SIG-M5 treated with dmso at 0.1 percent for 504 hours (cell line): ENCODE results near the gene CXCL16.

Experiments
- DNase-seq: peaks from one replicate; lab custom pipeline; 2025; ENCODE audit not compliant: unreplicated experiment; lab: John Stamatoyannopoulos, UW

Gene CXCL16, protein sequence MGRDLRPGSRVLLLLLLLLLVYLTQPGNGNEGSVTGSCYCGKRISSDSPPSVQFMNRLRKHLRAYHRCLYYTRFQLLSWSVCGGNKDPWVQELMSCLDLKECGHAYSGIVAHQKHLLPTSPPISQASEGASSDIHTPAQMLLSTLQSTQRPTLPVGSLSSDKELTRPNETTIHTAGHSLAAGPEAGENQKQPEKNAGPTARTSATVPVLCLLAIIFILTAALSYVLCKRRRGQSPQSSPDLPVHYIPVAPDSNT

GRCh38 chr17:4739122-4740024 is at the start of gene CXCL16, which contains the start of gene ZMYND15:
CXCL16 (minus strand) TSS chr17:4739928; CDS start chr17:4739339, 589 bp downstream.
ZMYND15 (plus strand) TSS chr17:4739833; CDS start chr17:4740549, 716 bp downstream.
- DNase-seq, result no peak

DNA sequence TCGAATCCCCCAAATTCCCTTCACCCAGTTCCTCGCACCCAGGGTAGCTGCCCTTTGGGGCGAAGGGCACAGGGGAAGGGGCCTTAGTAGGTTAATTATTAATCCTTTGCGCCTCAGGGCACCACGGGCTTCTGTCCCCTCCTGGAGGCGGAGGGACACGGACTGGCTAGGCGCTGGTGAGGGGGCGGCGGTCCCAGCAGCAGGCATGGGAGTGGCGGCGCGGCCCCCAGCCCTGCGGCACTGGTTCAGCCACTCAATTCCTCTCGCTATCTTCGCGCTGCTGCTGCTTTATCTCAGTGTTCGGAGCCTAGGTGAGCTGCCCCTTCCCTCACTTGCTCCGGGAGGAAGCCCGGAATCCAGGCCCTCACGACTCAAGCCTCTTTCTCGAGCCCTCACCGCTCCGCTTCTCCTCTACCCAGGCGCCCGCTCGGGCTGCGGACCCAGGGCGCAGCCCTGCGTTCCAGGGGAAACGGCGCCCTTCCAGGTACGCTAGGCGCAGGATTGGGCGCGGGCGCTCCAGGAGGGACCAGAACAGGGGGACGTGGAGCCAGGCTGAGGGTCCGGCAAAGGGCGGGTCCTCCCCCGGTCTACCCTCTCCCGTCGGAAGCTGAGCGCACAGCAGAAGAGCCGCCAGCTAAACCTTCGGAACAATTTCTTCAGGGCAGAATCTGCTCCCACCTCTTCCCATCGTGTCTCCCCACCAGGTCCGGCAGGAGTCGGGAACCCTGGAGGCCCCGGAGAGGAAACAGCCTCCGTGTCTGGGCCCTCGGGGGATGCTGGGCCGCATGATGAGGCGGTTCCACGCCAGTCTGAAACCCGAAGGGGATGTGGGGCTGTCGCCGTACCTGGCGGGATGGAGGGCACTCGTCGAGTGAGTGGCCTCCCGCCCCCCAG is 49.3 kb upstream of the CXCL16 start, which contains the start of gene GLTPD2:
Gene GLTPD2, plus strand, starts transcription at position 158 of the 894 bp plus-strand sequence. Its CDS starts 48 bp downstream, at position 206.
- no peak for DNase-seq

- DNase-seq, result no peak
These were observed 48.6 kb upstream of the CXCL16 start for GRCh38 chr17:4788159-4788806.

- no peak for DNase-seq
These were observed 46.8 kb upstream of the CXCL16 start for GRCh38 chr17:4786516-4786915.

DNA sequence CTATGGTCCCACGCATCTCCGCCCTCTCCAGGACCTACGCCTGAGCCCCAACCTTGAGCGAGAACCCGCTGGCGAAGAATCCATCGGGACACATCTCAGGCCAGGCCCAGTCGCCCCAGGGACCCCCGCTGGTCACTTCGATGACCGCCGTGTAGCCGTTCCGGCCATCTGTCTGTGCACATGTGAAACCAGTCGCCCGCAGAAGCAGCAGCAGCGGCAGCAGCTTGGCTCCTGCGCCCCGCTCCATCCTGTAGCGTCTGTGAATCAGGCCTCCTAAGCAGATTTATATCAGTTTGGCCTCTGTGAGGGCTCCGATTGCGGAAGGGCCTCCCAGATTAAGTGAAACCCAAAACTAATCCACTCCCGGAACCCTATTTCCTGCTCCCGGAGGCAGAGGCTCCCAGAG is 46.4 kb upstream of the CXCL16 start, which contains the start of gene VMO1:
Gene VMO1, minus strand, starts transcription at position 259 of the 406 bp plus-strand sequence. Its CDS starts 12 bp downstream, at position 247.
- no peak for DNase-seq

DNA sequence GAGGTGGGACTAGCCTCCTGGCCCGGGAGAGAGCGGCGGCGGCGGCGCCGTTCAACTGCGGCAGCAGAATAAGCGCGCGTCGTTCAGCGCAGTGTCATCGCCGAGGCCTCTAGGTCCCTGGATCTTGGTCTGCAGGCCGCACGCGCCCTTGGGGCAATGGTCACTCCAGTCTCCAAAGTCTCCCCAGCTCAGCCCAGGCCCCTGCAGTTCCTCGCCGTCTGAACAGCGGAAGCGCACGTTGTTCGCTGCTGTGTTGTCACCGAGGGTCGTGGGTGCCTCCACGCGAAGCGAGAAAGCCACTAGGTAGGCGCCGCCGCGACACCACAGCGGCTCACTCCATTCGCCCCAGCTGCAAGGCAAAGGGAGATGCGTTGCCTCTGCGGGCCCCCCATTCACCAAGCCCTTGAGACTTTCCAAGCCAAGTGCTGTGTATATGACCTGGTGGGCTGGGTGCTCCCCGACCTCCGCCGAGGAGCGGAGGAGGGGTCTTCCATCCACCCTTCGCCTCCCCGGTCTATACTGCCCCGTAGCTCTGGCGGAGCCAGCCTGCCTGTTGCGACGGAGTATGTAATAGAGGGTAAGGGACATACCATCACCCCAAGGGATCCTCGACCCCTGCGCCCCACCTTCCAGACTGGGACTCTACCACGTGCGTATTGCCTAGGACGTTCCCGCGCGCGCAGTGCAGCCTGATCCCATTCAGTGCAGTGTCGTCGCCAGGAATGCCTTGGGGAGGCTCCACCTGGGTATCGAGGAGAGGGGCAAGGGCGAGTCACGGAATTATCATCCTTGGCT is 45.8 kb upstream of the CXCL16 start:
- DNase-seq, result no peak

GRCh38 chr17:4782652-4783051 is 42.9 kb upstream of the CXCL16 start:
- no peak for DNase-seq

- no peak for DNase-seq
These were observed 40.7 kb upstream of the CXCL16 start for GRCh38 chr17:4780325-4780955.

DNA sequence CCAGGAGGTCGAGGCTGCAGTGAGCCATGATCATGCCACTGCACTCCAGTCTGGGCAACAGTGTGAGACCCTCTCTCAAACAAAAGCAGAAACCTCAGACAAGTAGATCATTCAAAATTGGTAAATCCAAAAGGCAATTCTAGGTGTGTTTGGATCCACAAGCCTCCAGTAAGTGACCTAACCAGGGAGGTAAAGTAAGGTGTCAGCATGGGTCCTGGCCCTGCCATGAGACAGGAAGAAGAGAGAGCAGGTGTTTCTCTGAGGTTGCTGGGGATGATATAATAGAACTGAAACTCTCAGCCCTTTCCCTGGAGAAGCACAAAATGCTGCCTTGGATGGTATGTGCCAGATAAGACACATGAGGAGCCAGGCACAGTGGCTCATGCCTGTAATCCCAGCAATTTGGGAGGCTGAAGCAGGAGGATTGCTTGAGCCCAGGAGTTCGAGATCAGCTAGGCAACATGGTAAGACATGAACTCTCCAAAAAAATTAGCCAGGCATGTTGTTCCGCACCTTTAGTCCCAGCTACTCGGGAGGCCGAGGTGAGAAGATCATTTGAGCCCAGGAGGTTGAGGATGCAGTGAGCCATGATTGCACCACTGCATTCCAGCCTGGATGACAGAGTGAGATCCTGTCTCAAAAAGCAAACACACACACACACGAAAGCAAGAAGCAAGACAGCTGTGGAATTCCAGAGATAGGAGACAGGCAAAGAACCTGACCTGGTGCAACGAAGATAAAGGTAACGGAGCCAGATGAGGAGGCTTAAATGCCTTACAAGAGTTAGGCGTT is 38.4 kb upstream of the CXCL16 start:
- DNase-seq, result no peak

GRCh38 chr17:4772235-4772613 is 32.5 kb upstream of the CXCL16 start:
- DNase-seq, result no peak

DNA sequence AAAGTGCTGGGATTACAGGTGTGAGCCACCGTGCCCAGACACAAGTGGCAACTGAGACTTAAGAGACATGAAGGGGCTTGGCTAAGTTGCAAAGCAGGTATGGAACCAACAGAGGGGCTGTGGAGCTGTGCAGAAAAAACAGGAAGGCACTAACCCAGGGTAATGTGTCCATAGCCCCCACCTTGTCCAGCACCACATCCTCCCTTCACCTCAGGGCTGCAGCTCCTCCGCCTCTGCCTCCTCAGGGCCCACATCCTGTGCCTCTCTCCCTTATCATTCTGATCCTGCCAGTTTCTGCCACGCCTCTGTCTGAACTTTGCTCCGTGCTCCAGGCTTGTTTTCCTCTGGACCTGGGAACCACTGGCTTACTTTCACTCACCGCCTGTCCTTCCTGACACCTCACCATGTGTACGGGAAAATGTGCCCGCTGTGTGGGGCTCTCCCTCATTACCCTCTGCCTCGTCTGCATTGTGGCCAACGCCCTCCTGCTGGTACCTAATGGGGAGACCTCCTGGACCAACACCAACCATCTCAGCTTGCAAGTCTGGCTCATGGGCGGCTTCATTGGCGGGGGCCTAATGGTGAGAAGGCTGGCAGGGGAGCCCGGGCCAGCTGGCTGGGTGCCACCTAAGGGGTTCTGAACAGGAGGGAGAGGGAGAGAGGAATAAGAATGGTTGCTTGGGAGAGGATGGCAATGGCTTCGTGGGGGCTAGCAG is 31.9 kb upstream of the CXCL16 start, which contains the start of gene TM4SF5:
Gene TM4SF5, plus strand, starts transcription at position 368 of the 716 bp plus-strand sequence. Its CDS starts 37 bp downstream, at position 405.
- DNase-seq, result no peak

DNA sequence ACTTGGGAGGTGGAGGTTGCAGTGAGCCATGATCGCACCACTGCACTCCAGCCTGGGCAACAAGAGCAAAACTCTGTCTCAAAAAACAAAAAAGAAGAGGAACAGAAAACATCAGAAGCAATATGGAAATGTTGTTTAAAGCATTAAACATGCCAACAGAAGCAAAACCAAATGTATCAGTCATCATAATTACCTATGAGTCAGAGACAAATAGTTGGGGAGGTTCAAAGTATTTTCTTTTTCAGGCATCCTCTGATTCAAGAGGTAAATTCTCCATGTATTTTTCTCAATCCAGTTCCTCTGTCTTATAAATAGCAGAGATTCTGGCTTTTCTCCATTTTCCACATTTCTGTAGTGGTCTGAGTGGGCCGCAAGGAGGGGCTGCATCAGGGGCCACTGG is 29.9 kb upstream of the CXCL16 start:
- no peak for DNase-seq

DNA sequence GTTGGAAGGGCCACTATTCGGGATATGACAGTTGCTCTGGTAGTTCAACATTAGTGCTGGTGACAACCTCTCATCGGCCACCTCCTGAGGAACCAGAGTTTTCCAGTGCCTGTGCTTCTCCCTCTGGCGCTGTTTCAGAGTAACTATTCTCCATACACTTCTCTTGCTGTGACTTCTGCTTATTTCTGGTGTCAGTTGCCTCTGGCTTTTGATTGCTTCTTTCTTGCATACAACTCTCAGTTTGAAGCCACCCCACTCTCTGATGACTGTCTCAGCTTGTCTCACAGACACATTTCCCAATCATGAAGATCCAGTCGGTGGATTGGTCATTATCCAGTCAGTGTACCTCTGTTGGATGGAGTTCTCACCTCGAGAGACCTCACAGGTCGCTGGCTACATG is 28.6 kb upstream of the CXCL16 start:
- DNase-seq, result peak; percentile 17

- no peak for DNase-seq
These were observed 27.0 kb upstream of the CXCL16 start for GRCh38 chr17:4766723-4767122.

GRCh38 chr17:4766201-4766600 is 26.5 kb upstream of the CXCL16 start:
- DNase-seq, result peak; percentile 51

GRCh38 chr17:4764595-4764994 is 24.9 kb upstream of the CXCL16 start:
- peak; percentile 78 for DNase-seq

- peak; percentile 41 for DNase-seq
These were observed 20.1 kb upstream of the CXCL16 start for GRCh38 chr17:4759776-4760236.
